OCI-LY7 (cell line): ENCODE data around the gene RBM15. TPM values are rescaled to one million over a fixed set of nuclear protein-coding genes. Genes with fewer than 3 reads are reported as not detected.

Source experiments
- BruUV-seq: library from RNA; stranded (reverse); fragments of 400-500 nt; replicated peaks from 2 replicates; lab custom pipeline; 2021; lab: Mats Ljungman, UMichigan
- CTCF ChIA-PET: fragments of 300-600 bp; sonication (Branson Sonifier 250); formaldehyde crosslinking; loops from one replicate; lab custom pipeline; 2022; ENCODE audit warnings: antibody characterized with exemption; ENCODE audit not compliant: unreplicated experiment; lab: Charles Lee
- POLR2A ChIA-PET: fragments of 300-600 bp; sonication (Branson Sonifier 250); formaldehyde crosslinking; loops from one replicate; lab custom pipeline; 2022; ENCODE audit warnings: antibody characterized with exemption; lab: Charles Lee
- DNase-seq: peaks from one replicate; pipeline ENCODE4 v3.0.0-alpha.2; 2015; ENCODE audit warnings: low spot score
- H2AFZ ChIP-seq: fragments of 200-600 bp; sonication (generic), shearing (Covaris generic); 2 replicates; pipeline ENCODE4 v1.6.1; 2014; ENCODE audit warnings: mild to moderate bottlenecking, antibody characterized with exemption, low read length, moderate library complexity
- H3K27ac ChIP-seq: fragments of 200-600 bp; sonication (generic); 2 replicates; pipeline ENCODE4 v1.5.1; 2014; ENCODE audit warnings: mixed run types, low read depth, mild to moderate bottlenecking, moderate library complexity, low read length, inconsistent platforms; ENCODE audit not compliant: poor library complexity, severe bottlenecking
- H3K36me3 ChIP-seq: fragments of 200-600 bp; sonication (generic); 2 replicates; pipeline ENCODE4 v1.6.1; 2014; ENCODE audit warnings: mild to moderate bottlenecking, antibody characterized with exemption, low read length, moderate library complexity, mixed read lengths; ENCODE audit not compliant: insufficient read depth
- H3K4me1 ChIP-seq: fragments of 200-600 bp; sonication (generic); 2 replicates; pipeline ENCODE4 v1.5.1; 2014; ENCODE audit warnings: mild to moderate bottlenecking, low read length; ENCODE audit not compliant: insufficient read depth, poor library complexity, severe bottlenecking
- H3K4me2 ChIP-seq: fragments of 200-600 bp; sonication (generic); 2 replicates; pipeline ENCODE4 v1.6.1; 2014; ENCODE audit warnings: mild to moderate bottlenecking, low read length
- H3K4me3 ChIP-seq: fragments of 200-600 bp; sonication (generic); 2 replicates; pipeline ENCODE4 v1.5.1; 2014; ENCODE audit warnings: mild to moderate bottlenecking, low read depth, low read length; ENCODE audit not compliant: poor library complexity, severe bottlenecking
- H3K79me2 ChIP-seq: fragments of 200-600 bp; sonication (generic); 2 replicates; pipeline ENCODE4 v1.6.1; 2016; ENCODE audit warnings: low read depth, mild to moderate bottlenecking, low read length, moderate library complexity, mixed read lengths; ENCODE audit not compliant: insufficient read depth
- H3K9me2 ChIP-seq: fragments of 200-600 bp; sonication (generic); 2 replicates; pipeline ENCODE4 v1.6.1; 2016; ENCODE audit warnings: mild to moderate bottlenecking, low read length, mixed read lengths; ENCODE audit not compliant: insufficient read depth
- H3K9me3 ChIP-seq: fragments of 200-600 bp; sonication (generic); 2 replicates; pipeline ENCODE4 v1.6.1; 2014; ENCODE audit warnings: mild to moderate bottlenecking, mixed run types, low read length, mixed read lengths
- H4K20me1 ChIP-seq: fragments of 200-600 bp; sonication (generic); 2 replicates; pipeline ENCODE4 v1.6.1; 2014; ENCODE audit warnings: mild to moderate bottlenecking, antibody characterized with exemption, low read length, moderate library complexity, mixed read lengths; ENCODE audit not compliant: insufficient read depth
- EZH2phosphoT487 ChIP-seq: fragments of 200-600 bp; sonication (generic); IDR thresholded peaks from 2 replicates; pipeline ENCODE4 v1.6.1; 2018; ENCODE audit warnings: low read depth, borderline replicate concordance, mild to moderate bottlenecking, mixed run types, antibody characterized with exemption, low read length, moderate library complexity, mixed read lengths
- intact Hi-C: fragments of 100-400 bp; cut with micrococcal nuclease; formaldehyde crosslinking; loops from one replicate; pipeline ENCODE4 v1.10.0; 2022; ENCODE audit not compliant: unreplicated experiment
- total RNA-seq, 2 experiments: library from RNA; depleted of rRNA in 1 of 2; stranded (reverse); fragments of >200 nt in 1 of 2; shearing (Covaris generic) in 1 of 2; gene quantifications; 2 replicates each; pipeline ENCODE4 v1.2.3, GENCODE V29; 2014 to 2022
- TF ChIP-seq, protein P1 (sequence below): fragments of 200-600 bp; sonication (generic); conservative IDR thresholded peaks from 2 replicates; pipeline ENCODE4 v1.5.1; 2014; ENCODE audit warnings: mild to moderate bottlenecking, antibody characterized with exemption, low read length, moderate library complexity, mixed read lengths

Gene RBM15
- total RNA-seq, 2 experiments from 2014 or later = 119 to 221 TPM

DNA sequence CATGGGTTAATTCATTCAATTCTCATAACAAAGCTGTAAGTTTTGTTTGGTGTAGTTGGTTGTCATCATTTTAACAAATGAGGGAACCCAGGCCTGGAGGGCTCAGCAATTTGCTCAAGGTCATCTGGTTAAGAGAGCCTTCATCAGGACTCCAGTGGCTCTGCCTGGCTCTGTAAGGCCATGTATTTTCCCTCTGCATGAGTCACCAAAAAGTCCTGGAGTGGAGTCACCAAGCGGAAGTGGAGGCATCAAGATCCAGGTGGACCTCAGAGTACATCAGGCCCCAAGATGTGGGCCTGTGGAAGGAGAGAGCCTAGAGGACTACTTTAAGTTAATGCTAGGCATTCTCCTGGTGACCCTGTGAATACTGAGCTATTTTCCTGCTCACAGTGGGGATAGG lies 30.0 kb upstream of the RBM15 start:
- ChIA-PET CTCF (interaction anchor here (2.1 kb wide), 1 partner anchor 101 kb away, joined by 10 read pairs; no protein-coding TSS in a partner anchor), POLR2A (interaction anchor here (0.8 to 0.9 kb wide), 2 partner anchors 100 to 106 kb away, joined by 3 to 4 read pairs; no protein-coding TSS in a partner anchor)
- intact Hi-C loops = no loop called here
- Histone ChIP-seq H3K4me1 (no peaks in the 10 kb centered on the region), H3K36me3 (no peaks in the 10 kb centered on the region), H3K79me2 (no peaks in the 10 kb centered on the region), H3K4me3 (no peak overlapping the region), H4K20me1 (no peaks in the 10 kb centered on the region), H2AFZ (no peak overlapping the region), H3K27ac (no peak overlapping the region), H3K9me2 (no peaks in the 10 kb centered on the region), H3K4me2 (no peak overlapping the region), H3K9me3 (no peaks in the 10 kb centered on the region)
- TF ChIP-seq, protein P1, sequence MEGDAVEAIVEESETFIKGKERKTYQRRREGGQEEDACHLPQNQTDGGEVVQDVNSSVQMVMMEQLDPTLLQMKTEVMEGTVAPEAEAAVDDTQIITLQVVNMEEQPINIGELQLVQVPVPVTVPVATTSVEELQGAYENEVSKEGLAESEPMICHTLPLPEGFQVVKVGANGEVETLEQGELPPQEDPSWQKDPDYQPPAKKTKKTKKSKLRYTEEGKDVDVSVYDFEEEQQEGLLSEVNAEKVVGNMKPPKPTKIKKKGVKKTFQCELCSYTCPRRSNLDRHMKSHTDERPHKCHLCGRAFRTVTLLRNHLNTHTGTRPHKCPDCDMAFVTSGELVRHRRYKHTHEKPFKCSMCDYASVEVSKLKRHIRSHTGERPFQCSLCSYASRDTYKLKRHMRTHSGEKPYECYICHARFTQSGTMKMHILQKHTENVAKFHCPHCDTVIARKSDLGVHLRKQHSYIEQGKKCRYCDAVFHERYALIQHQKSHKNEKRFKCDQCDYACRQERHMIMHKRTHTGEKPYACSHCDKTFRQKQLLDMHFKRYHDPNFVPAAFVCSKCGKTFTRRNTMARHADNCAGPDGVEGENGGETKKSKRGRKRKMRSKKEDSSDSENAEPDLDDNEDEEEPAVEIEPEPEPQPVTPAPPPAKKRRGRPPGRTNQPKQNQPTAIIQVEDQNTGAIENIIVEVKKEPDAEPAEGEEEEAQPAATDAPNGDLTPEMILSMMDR = no peak
- no peak for TF ChIP-seq EZH2phosphoT487
- no peak for DNase-seq
- no TSS peak for BruUV-seq

DNA sequence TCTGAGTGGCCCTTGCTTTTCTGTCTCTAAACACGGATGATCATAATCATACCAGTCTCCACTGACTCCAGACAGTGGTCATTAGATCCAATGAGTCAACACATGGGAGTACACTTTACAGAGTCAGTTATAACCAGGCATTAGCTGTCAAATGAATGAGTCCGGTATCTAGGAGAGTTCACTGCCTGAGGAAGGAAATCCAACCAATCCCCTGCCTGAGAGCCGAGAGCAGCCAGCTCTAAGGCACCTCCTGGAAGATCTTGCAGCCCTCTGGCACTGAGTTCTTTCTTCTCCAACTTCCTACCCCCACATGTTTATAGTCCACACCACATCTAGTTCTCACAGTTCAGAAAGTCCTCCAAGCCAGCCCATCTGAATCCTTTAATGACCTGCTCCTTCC lies 29.4 kb upstream of the RBM15 start:
- ChIA-PET POLR2A (interaction anchor here (0.5 to 1.4 kb wide), 3 partner anchors 101 to 903 kb away, joined by 3 to 4 read pairs (median 4); no protein-coding TSS in a partner anchor), CTCF (interaction anchor here (2.1 kb wide), 1 partner anchor 102 kb away, joined by 10 read pairs; no protein-coding TSS in a partner anchor)
- TF ChIP-seq, protein P1 = no peak
- no peak for TF ChIP-seq EZH2phosphoT487
- no TSS peak for BruUV-seq
- Histone ChIP-seq H2AFZ (no peak overlapping the region), H3K9me2 (no peaks in the 10 kb centered on the region), H4K20me1 (no peaks in the 10 kb centered on the region), H3K4me3 (no peak overlapping the region), H3K36me3 (no peaks in the 10 kb centered on the region), H3K4me2 (no peak overlapping the region), H3K4me1 (no peaks in the 10 kb centered on the region), H3K9me3 (no peaks in the 10 kb centered on the region), H3K79me2 (no peaks in the 10 kb centered on the region), H3K27ac (no peak overlapping the region)
- intact Hi-C loops = no loop called here
- DNase-seq = no peak

DNA sequence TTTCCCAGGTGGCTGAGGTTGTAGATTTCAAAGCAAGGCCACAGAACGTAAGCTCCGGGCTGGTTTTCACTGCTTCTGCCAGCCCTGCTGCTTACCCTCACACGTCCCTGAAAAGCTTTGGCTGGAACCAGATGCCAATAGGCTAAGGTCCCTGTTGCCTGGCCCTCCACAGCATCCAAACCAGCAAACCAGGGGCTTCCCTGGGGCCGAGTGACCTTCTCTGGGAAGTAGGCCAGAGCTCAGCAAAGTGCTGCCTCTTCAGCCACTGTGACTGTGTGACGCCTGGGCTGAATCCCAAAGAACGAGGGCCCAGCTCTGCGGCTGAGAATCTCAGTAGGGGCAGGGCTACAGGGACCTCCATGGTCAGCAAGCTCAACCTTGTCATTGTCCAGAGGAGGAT lies 28.9 kb upstream of the RBM15 start:
- no peaks in the 10 kb centered on the region for H3K9me2 ChIP-seq
- BruUV-seq = no TSS peak

More for the DNA sequence above, 28.9 kb upstream of the RBM15 start:
- DNase-seq = no peak
- H3K79me2 ChIP-seq = no peaks in the 10 kb centered on the region
- H3K4me1 ChIP-seq = no peaks in the 10 kb centered on the region
- H3K4me2 ChIP-seq = no peak overlapping the region
- H3K9me3 ChIP-seq = no peaks in the 10 kb centered on the region
- H2AFZ ChIP-seq = no peak overlapping the region
- no peaks in the 10 kb centered on the region for H4K20me1 ChIP-seq
- no peak overlapping the region for H3K4me3 ChIP-seq
- ChIA-PET POLR2A (interaction anchor here (0.5 to 1.4 kb wide), 3 partner anchors 10 to 902 kb away, joined by 3 to 4 read pairs (median 3); no protein-coding TSS in a partner anchor), CTCF (interaction anchor here (0.6 to 2.1 kb wide), 2 partner anchors 17 to 103 kb away, joined by 3 to 10 read pairs; no protein-coding TSS in a partner anchor)
- H3K27ac ChIP-seq = no peak overlapping the region
- intact Hi-C loops = no loop called here
- no peaks in the 10 kb centered on the region for H3K36me3 ChIP-seq
- no peak for TF ChIP-seq EZH2phosphoT487
- TF ChIP-seq, protein P1 = no peak
